Measurements from ENCODE around the gene OR5B17.

The OR5B17 gene

GRCh38 chr11:58390551-58391063 lies 31.7 kb upstream of the OR5B17 start:
- TF ChIP-seq CTCF (IDR thresholded peaks at IDR 0.05; ENCODE audit: low read depth, low read length, missing control alignments), result no peak
- in situ Hi-C loops (cut with HindIII; ENCODE audit: low sequenced_read_pairs), result no loop called here
- no peak for DNase-seq (ENCODE audit: low read depth)
- H3K4me3 ChIP-seq (ENCODE audit: low read depth, low read length), result no peak overlapping the region

DNA sequence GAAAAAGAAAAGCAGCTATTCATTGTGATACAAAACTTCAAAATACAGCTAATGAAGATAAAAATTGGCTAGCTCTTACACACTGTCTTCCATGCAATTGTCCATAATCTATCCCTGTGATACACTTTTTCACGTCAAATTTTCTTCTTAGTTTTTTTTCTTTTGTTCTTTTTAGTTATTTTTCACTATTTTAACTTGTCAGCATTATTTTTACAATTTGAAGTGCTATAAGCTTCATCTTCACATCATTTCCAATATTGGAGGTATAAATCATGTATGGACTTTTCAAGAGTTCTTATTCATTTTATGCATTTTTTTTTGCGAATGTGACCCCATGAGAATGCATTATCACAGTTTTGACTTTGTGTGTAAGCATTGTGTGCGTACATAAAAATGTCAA lies 4.1 kb downstream of the OR5B17 start:
- in situ Hi-C loops (cut with HindIII; ENCODE audit: low sequenced_read_pairs), result no loop called here
- H3K4me3 ChIP-seq (ENCODE audit: low read depth, low read length), result no peak overlapping the region
- DNase-seq (ENCODE audit: low read depth), result no peak
- TF ChIP-seq CTCF (IDR thresholded peaks at IDR 0.05; ENCODE audit: low read depth, low read length, missing control alignments), result no peak

DNA sequence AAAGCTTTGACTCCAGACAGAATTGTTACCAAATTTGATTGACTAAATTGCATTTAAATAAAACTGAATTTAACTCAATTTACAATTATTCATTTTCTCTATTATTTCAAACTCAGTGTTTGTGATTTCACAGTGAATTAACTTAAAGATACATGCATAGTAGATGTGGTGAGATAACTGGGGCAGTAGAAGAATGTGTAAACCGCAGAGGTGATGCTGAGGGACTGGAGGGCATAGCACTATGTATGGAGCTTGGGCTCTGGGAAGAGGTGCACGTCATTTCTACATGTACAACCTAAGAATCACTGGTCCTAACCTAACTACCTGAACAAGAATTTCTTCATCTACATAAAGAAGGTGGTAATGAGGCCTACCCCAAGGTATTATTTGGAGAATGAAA lies 13.7 kb downstream of the OR5B17 start:
- TF ChIP-seq CTCF (IDR thresholded peaks at IDR 0.05; ENCODE audit: low read depth, low read length, missing control alignments), result no peak
- no peak overlapping the region for H3K4me3 ChIP-seq (ENCODE audit: low read depth, low read length)
- DNase-seq (ENCODE audit: low read depth), result no peak
- in situ Hi-C loops (cut with HindIII; ENCODE audit: low sequenced_read_pairs), result no loop called here

- H3K4me3 ChIP-seq (ENCODE audit: low read depth, low read length), result no peak overlapping the region
- in situ Hi-C loops (cut with HindIII; ENCODE audit: low sequenced_read_pairs), result no loop called here
- peak; percentile 35 for DNase-seq (ENCODE audit: low read depth)
- no peak for TF ChIP-seq CTCF (IDR thresholded peaks at IDR 0.05; ENCODE audit: low read depth, low read length, missing control alignments)
Observed at GRCh38 chr11:58334708-58335107, 24.2 kb downstream of the OR5B17 start.

- DNase-seq (ENCODE audit: low read depth), result no peak
- TF ChIP-seq CTCF (IDR thresholded peaks at IDR 0.05; ENCODE audit: low read depth, low read length, missing control alignments), result no peak
- in situ Hi-C loops (cut with HindIII; ENCODE audit: low sequenced_read_pairs), result no loop called here
- no peak overlapping the region for H3K4me3 ChIP-seq (ENCODE audit: low read depth, low read length)
Observed at GRCh38 chr11:58330861-58331260, 28.0 kb downstream of the OR5B17 start.

- no peak for DNase-seq (ENCODE audit: low read depth)
- H3K4me3 ChIP-seq (ENCODE audit: low read depth, low read length), result no peak overlapping the region
- in situ Hi-C loops (cut with HindIII; ENCODE audit: low sequenced_read_pairs), result no loop called here
- TF ChIP-seq CTCF (IDR thresholded peaks at IDR 0.05; ENCODE audit: low read depth, low read length, missing control alignments), result no peak
Observed at GRCh38 chr11:58318532-58318931, 40.3 kb downstream of the OR5B17 start.

DNA sequence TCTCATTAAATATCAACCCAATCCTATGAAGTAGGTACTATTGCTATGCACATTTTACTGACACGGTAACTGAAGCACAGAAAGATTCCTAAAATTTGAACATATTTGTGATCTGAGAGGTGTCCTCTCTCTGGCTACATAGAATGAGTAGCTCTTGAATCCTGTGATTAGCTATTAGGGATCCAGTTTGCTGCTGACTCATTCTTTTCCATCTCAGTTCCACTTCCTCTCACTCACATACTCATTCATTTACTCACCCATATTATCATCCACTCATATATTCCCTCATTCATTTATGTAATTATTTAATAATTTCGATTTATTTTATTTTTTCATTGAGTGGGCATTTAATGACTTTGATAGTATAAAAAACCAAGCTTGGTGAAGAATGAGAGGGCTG lies 42.7 kb downstream of the OR5B17 start:
- no peak overlapping the region for H3K4me3 ChIP-seq (ENCODE audit: low read depth, low read length)
- DNase-seq (ENCODE audit: low read depth), result no peak
- no peak for TF ChIP-seq CTCF (IDR thresholded peaks at IDR 0.05; ENCODE audit: low read depth, low read length, missing control alignments)
- in situ Hi-C loops (cut with HindIII; ENCODE audit: low sequenced_read_pairs), result no loop called here
